Dedifferentiated amniotic fluid mesenchymal stem cell (primary cell): ENCODE data around the gene SLC10A6.
A peak's percentile ranks its signal among the peaks of the same experiment; 100 is the strongest.
"Not testable (repeated sequence)": the region's sequence is repeated elsewhere in the genome, so short reads cannot be mapped to it uniquely, and the experiment has no call there.

Experiments used
- DNase-seq: peaks from one replicate; pipeline ENCODE4 v3.0.0-alpha.2; 2016; ENCODE audit errors: extremely low spot score

SLC10A6 gene

GRCh38 chr4:86848732-86849619 is at the start of gene SLC10A6:
Gene SLC10A6, minus strand, starts transcription at chr4:86849384. Its CDS starts 269 bp downstream, at chr4:86849115.
- DNase-seq = no peak

- no peak for DNase-seq
Observed at GRCh38 chr4:86898562-86898961, 49.4 kb upstream of the SLC10A6 start.

- no peak for DNase-seq
Observed at GRCh38 chr4:86896596-86896995, 47.4 kb upstream of the SLC10A6 start.

GRCh38 chr4:86895692-86896488 is 46.7 kb upstream of the SLC10A6 start:
- peak; percentile 72 for DNase-seq

GRCh38 chr4:86894455-86894854 is 45.3 kb upstream of the SLC10A6 start:
- DNase-seq = no peak

- no peak for DNase-seq
Observed at GRCh38 chr4:86893136-86893535, 44.0 kb upstream of the SLC10A6 start.

GRCh38 chr4:86892636-86892960 is 43.4 kb upstream of the SLC10A6 start:
- no peak for DNase-seq

GRCh38 chr4:86891762-86892635 is 42.8 kb upstream of the SLC10A6 start, which contains the start of gene C4orf36:
Gene C4orf36, minus strand, starts transcription at chr4:86892422. Its CDS starts 902 bp downstream, at chr4:86891520.
- DNase-seq = no peak

GRCh38 chr4:86890790-86891189 is 41.6 kb upstream of the SLC10A6 start:
- DNase-seq = no peak

- DNase-seq = no peak
Observed at GRCh38 chr4:86879641-86880040, 30.5 kb upstream of the SLC10A6 start.

GRCh38 chr4:86878640-86879039 is 29.5 kb upstream of the SLC10A6 start:
- DNase-seq = no peak

- DNase-seq = no peak
Observed at GRCh38 chr4:86876894-86877685, 27.9 kb upstream of the SLC10A6 start.

GRCh38 chr4:86875436-86875835 is 26.3 kb upstream of the SLC10A6 start:
- not testable (repeated sequence) for DNase-seq

- DNase-seq = no peak
Observed at GRCh38 chr4:86872135-86872534, 23.0 kb upstream of the SLC10A6 start.

- DNase-seq = no peak
Observed at GRCh38 chr4:86870442-86871069, 21.4 kb upstream of the SLC10A6 start.

GRCh38 chr4:86857341-86858052 is 8.3 kb upstream of the SLC10A6 start:
- no peak for DNase-seq

GRCh38 chr4:86856896-86857295 is 7.7 kb upstream of the SLC10A6 start:
- no peak for DNase-seq

GRCh38 chr4:86855572-86855971 is 6.4 kb upstream of the SLC10A6 start:
- DNase-seq = no peak

GRCh38 chr4:86853209-86853608 is 4.0 kb upstream of the SLC10A6 start:
- DNase-seq = no peak

- no peak for DNase-seq
Observed at GRCh38 chr4:86848136-86848535, 1.0 kb downstream of the SLC10A6 start.
